H1 (cell line): ENCODE data around the gene IDH2.

Experiments
- EP300 ChIP-seq, 2 experiments: IDR thresholded peaks; 1 replicate in 1 of 2; 2 replicates in 1 of 2; pipeline ENCODE4 v1.6.1; 2011 to 2012; ENCODE audit warnings: low read depth in 2 of 2, low read length in 2 of 2, mild to moderate bottlenecking in 2 of 2, borderline replicate concordance in 1 of 2, inconsistent platforms in 1 of 2, moderate library complexity in 1 of 2
- EZH2 ChIP-seq: fragments of 200-600 bp; sonication (generic); IDR thresholded peaks from 2 replicates; pipeline ENCODE4 v1.7.1; 2012; ENCODE audit warnings: low read depth, mild to moderate bottlenecking, moderate library complexity, low read length, inconsistent platforms; ENCODE audit not compliant: severe bottlenecking
- FOSL1 ChIP-seq: IDR thresholded peaks from 2 replicates; pipeline ENCODE4 v1.6.1; 2011; ENCODE audit warnings: mild to moderate bottlenecking, low read depth, low read length, moderate library complexity; ENCODE audit not compliant: insufficient read depth
- HDAC2 ChIP-seq, 2 experiments: fragments of 300-600 bp in 1 of 2; sonication (generic) in 1 of 2; IDR thresholded peaks; 2 replicates each; pipeline ENCODE4 v1.6.1; 2011 to 2012; ENCODE audit warnings: low read depth in 2 of 2, low read length in 2 of 2, mild to moderate bottlenecking in 2 of 2, moderate library complexity in 2 of 2, borderline replicate concordance in 1 of 2, inconsistent platforms in 1 of 2
- POLR2A ChIP-seq, 2 experiments: IDR thresholded peaks; 1 replicate in 1 of 2; 2 replicates in 1 of 2; pipeline ENCODE4 v1.6.1; 2011; ENCODE audit warnings: low read depth in 2 of 2, low read length in 2 of 2, mild to moderate bottlenecking in 2 of 2; ENCODE audit errors: control extremely low read depth in 1 of 2
- POLR2AphosphoS5 ChIP-seq: IDR thresholded peaks from 2 replicates; pipeline ENCODE4 v1.6.1; 2011; ENCODE audit warnings: low read depth, low read length
- RAD21 ChIP-seq, 2 experiments: IDR thresholded peaks in 1 of 2; conservative IDR thresholded peaks in 1 of 2; 2 replicates each; pipeline ENCODE4 v1.6.1; 2011; ENCODE audit warnings: low read depth in 2 of 2, low read length in 2 of 2, improper control_type of control experiment in 1 of 2, inconsistent platforms in 1 of 2, mild to moderate bottlenecking in 1 of 2, moderate library complexity in 1 of 2
- SIRT6 ChIP-seq: IDR thresholded peaks from one replicate; pipeline ENCODE4 v1.7.1; 2012; ENCODE audit warnings: low read length, inconsistent platforms
- SP1 ChIP-seq: IDR thresholded peaks from 2 replicates; pipeline ENCODE4 v1.6.1; 2011; ENCODE audit warnings: low read depth, low read length
- SP2 ChIP-seq: IDR thresholded peaks from 2 replicates; pipeline ENCODE4 v1.6.1; 2012; ENCODE audit warnings: mild to moderate bottlenecking, low read length, inconsistent platforms
- YY1 ChIP-seq: IDR thresholded peaks from 2 replicates; pipeline ENCODE4 v1.6.1; 2011; ENCODE audit warnings: low read depth, mild to moderate bottlenecking, low read length
- ZNF274 ChIP-seq: IDR thresholded peaks from 2 replicates; pipeline ENCODE4 v1.7.0; 2012; ENCODE audit warnings: low read length, borderline replicate concordance; ENCODE audit errors: extremely low read depth
- TF ChIP-seq, protein P1 (sequence below), 3 experiments: IDR thresholded peaks; 1 replicate in 2 of 3; 2 replicates in 1 of 3; pipeline versions ENCODE4 v1.5.1 to v1.6.1; 2011; ENCODE audit warnings: low read length in 3 of 3, mild to moderate bottlenecking in 3 of 3, inconsistent platforms in 2 of 3, low read depth in 1 of 3, moderate library complexity in 1 of 3; ENCODE audit not compliant: insufficient read depth in 1 of 3; ENCODE audit errors: control extremely low read depth in 1 of 3
- TF ChIP-seq, protein P2 (sequence below): IDR thresholded peaks from 2 replicates; pipeline ENCODE4 v1.6.1; 2011; ENCODE audit warnings: low read length, improper control_type of control experiment

DNA sequence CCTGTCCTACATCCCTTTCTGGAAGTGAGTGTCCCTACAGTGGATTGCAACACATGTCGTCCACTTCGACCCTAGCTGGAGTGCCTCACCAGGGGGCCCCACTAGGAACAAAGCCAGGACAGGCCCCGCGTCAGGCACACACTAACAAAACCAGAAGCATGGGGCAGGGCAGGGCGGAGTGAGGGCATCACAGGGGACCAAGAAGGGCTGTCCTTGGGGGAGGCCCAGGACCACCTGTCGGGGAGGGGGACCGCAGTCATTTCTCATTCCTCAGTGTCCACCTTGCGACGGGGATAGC lies 21.9 kb downstream of the IDH2 start:
- TF ChIP-seq FOSL1 (no peak), POLR2AphosphoS5 (no peak), YY1 (no peak), HDAC2 (IDR thresholded peaks at IDR 0.05; ENCODE audit: borderline replicate concordance in 1 of 2, low read depth in 2 of 2, low read length in 2 of 2) (no peak), SIRT6 (no peak), EP300 (IDR thresholded peaks at IDR 0.05; ENCODE audit: borderline replicate concordance in 1 of 2, low read depth in 2 of 2, low read length in 2 of 2) (no peak), POLR2A (IDR thresholded peaks at IDR 0.05; ENCODE audit: control extremely low read depth in 1 of 2, low read depth in 2 of 2, low read length in 2 of 2) (no peak), ZNF274 (no peak), RAD21 (IDR thresholded peaks at IDR 0.05 in 1 of 2, conservative IDR thresholded peaks at IDR 0.05 in 1 of 2; ENCODE audit: low read depth in 2 of 2, low read length in 2 of 2) (no peak), EZH2 (no peak), SP2 (no peak), SP1 (no peak)
- TF ChIP-seq, protein P1, sequence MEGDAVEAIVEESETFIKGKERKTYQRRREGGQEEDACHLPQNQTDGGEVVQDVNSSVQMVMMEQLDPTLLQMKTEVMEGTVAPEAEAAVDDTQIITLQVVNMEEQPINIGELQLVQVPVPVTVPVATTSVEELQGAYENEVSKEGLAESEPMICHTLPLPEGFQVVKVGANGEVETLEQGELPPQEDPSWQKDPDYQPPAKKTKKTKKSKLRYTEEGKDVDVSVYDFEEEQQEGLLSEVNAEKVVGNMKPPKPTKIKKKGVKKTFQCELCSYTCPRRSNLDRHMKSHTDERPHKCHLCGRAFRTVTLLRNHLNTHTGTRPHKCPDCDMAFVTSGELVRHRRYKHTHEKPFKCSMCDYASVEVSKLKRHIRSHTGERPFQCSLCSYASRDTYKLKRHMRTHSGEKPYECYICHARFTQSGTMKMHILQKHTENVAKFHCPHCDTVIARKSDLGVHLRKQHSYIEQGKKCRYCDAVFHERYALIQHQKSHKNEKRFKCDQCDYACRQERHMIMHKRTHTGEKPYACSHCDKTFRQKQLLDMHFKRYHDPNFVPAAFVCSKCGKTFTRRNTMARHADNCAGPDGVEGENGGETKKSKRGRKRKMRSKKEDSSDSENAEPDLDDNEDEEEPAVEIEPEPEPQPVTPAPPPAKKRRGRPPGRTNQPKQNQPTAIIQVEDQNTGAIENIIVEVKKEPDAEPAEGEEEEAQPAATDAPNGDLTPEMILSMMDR (IDR thresholded peaks at IDR 0.05; ENCODE audit: control extremely low read depth in 1 of 3, insufficient read depth in 1 of 3, low read depth in 1 of 3, low read length in 3 of 3) = no peak
- TF ChIP-seq, protein P2, sequence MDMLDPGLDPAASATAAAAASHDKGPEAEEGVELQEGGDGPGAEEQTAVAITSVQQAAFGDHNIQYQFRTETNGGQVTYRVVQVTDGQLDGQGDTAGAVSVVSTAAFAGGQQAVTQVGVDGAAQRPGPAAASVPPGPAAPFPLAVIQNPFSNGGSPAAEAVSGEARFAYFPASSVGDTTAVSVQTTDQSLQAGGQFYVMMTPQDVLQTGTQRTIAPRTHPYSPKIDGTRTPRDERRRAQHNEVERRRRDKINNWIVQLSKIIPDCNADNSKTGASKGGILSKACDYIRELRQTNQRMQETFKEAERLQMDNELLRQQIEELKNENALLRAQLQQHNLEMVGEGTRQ = no peak
